VCaP (cell line): ENCODE results near the gene GPR155.

Source experiments
- H3K27ac ChIP-seq: fragments of 450-650 bp; 2 replicates; pipeline ENCODE4 v1.5.1; 2017
- CTCF ChIP-seq: fragments of 450-650 bp; conservative IDR thresholded peaks from 2 replicates; pipeline ENCODE4 v1.5.1; 2017; ENCODE audit warnings: mild to moderate bottlenecking, moderate library complexity

The GPR155 gene

GRCh38 chr2:174486563-174487107, at the start of gene GPR155:
Gene GPR155, minus strand, starts transcription at chr2:174487029. Its CDS starts 5,073 bp downstream, at chr2:174481956.
- TF ChIP-seq CTCF: peak; percentile 20; the same call in 1 of the 2 replicates
- H3K27ac ChIP-seq: peak within 1 kb of the TSS; percentile 71

GRCh38 chr2:174535757-174536703, 49.2 kb upstream of the GPR155 start:
- TF ChIP-seq CTCF: no peak
- no peak overlapping the region for H3K27ac ChIP-seq

GRCh38 chr2:174535083-174535482, 48.3 kb upstream of the GPR155 start:
- H3K27ac ChIP-seq: no peak overlapping the region
- TF ChIP-seq CTCF: no peak

GRCh38 chr2:174529916-174530315, 43.1 kb upstream of the GPR155 start:
- no peak for TF ChIP-seq CTCF
- H3K27ac ChIP-seq: no peak overlapping the region

GRCh38 chr2:174527959-174528358, 41.1 kb upstream of the GPR155 start:
- H3K27ac ChIP-seq: no peak overlapping the region
- no peak for TF ChIP-seq CTCF

- H3K27ac ChIP-seq: no peak overlapping the region
- no peak for TF ChIP-seq CTCF
Measured at GRCh38 chr2:174527101-174527721, 40.4 kb upstream of the GPR155 start.

- TF ChIP-seq CTCF: no peak
- H3K27ac ChIP-seq: no peak overlapping the region
Measured at GRCh38 chr2:174524527-174524926, 37.7 kb upstream of the GPR155 start.
